Inferior parietal cortex (tissue), 1 donor: ENCODE data around the gene RIPK4.

Experiments
- DNase-seq: peaks from one replicate; pipeline ENCODE4 v3.0.0-alpha.2; 2016; ENCODE audit errors: extremely low spot score

RIPK4 gene

GRCh38 chr21:41766883-41767605 is at the start of gene RIPK4:
RIPK4 (minus strand) TSS chr21:41767052; CDS start chr21:41767041, 11 bp downstream.
- DNase-seq, result no peak

GRCh38 chr21:41815652-41816582 is 49.1 kb upstream of the RIPK4 start:
- DNase-seq, result no peak

GRCh38 chr21:41813226-41813625 is 46.4 kb upstream of the RIPK4 start:
- DNase-seq, result no peak

- no peak for DNase-seq
These were observed 45.8 kb upstream of the RIPK4 start for GRCh38 chr21:41812679-41813078.

- DNase-seq, result no peak
These were observed 43.7 kb upstream of the RIPK4 start for GRCh38 chr21:41810597-41810932.

GRCh38 chr21:41809891-41810596 is 43.2 kb upstream of the RIPK4 start:
- DNase-seq, result no peak

GRCh38 chr21:41808846-41809245 is 42.0 kb upstream of the RIPK4 start:
- DNase-seq, result no peak

GRCh38 chr21:41808094-41808493 is 41.2 kb upstream of the RIPK4 start:
- no peak for DNase-seq

- no peak for DNase-seq
These were observed 39.9 kb upstream of the RIPK4 start for GRCh38 chr21:41806773-41807172.

GRCh38 chr21:41805643-41806042 is 38.8 kb upstream of the RIPK4 start:
- no peak for DNase-seq

GRCh38 chr21:41805038-41805437 is 38.2 kb upstream of the RIPK4 start:
- DNase-seq, result no peak

GRCh38 chr21:41804381-41804780 is 37.5 kb upstream of the RIPK4 start:
- no peak for DNase-seq

- no peak for DNase-seq
These were observed 36.5 kb upstream of the RIPK4 start for GRCh38 chr21:41803316-41803715.

- DNase-seq, result peak; percentile 65
These were observed 35.8 kb upstream of the RIPK4 start for GRCh38 chr21:41802684-41803083.

- DNase-seq, result no peak
These were observed 35.3 kb upstream of the RIPK4 start for GRCh38 chr21:41802198-41802584.

- DNase-seq, result no peak
These were observed 34.7 kb upstream of the RIPK4 start for GRCh38 chr21:41801321-41802197.

GRCh38 chr21:41800425-41801320 is 33.8 kb upstream of the RIPK4 start:
- no peak for DNase-seq

- no peak for DNase-seq
These were observed 32.9 kb upstream of the RIPK4 start for GRCh38 chr21:41799763-41800162.

GRCh38 chr21:41798326-41798725 is 31.5 kb upstream of the RIPK4 start:
- no peak for DNase-seq

- DNase-seq, result no peak
These were observed 29.7 kb upstream of the RIPK4 start for GRCh38 chr21:41796476-41797080.
